ENCODE data around the gene PCDHA11. TPM values are rescaled to one million over a fixed set of nuclear protein-coding genes. Genes with fewer than 3 reads are reported as not detected.
"Not testable (repeated sequence)": the region's sequence is repeated elsewhere in the genome, so short reads cannot be mapped to it uniquely, and the experiment has no call there.

Gene PCDHA11
- under 1 TPM; 0.16 to 0.76 (median 0.19) TPM for polyA plus RNA-seq (ENCODE audit: insufficient read length in 3 of 3)

DNA sequence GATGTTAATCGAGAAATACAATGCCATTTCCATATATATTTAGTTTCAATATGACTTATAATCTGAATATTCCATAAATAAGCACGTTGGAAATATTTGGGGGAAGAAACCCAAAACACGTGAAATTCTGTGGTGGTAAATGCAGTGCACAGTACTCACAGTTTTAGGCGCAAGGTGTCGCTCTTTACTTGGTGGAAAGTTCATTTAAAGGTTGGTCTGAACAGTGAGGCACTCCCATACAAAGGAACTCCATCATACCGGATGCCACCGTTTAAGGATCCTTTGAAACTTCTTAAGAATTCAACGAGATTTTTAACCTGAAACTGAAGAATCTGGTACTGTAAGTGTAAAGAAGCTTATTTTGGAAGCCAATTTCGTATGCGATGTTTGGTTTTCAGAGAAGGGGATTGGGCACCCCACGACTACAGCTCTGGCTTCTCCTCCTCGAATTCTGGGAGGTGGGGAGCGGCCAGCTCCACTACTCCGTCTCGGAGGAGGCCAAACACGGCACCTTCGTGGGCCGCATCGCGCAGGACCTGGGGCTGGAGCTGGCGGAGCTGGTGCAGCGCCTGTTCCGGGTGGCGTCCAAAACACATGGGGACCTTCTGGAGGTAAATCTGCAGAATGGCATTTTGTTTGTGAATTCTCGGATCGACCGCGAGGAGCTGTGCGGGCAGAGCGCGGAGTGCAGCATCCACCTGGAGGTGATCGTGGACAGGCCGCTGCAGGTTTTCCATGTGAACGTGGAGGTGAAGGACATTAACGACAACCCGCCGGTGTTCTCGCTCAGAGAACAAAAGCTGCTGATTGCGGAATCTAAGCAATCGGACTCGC, at the start of gene PCDHA11:
TSS of gene PCDHA11 (plus strand) at position 237 of the 834 bp plus-strand sequence. CDS start at position 384, 147 bp downstream.
- DNase-seq (ENCODE audit: low read depth in 3 of 3, low spot score in 2 of 3) = no peak

DNA sequence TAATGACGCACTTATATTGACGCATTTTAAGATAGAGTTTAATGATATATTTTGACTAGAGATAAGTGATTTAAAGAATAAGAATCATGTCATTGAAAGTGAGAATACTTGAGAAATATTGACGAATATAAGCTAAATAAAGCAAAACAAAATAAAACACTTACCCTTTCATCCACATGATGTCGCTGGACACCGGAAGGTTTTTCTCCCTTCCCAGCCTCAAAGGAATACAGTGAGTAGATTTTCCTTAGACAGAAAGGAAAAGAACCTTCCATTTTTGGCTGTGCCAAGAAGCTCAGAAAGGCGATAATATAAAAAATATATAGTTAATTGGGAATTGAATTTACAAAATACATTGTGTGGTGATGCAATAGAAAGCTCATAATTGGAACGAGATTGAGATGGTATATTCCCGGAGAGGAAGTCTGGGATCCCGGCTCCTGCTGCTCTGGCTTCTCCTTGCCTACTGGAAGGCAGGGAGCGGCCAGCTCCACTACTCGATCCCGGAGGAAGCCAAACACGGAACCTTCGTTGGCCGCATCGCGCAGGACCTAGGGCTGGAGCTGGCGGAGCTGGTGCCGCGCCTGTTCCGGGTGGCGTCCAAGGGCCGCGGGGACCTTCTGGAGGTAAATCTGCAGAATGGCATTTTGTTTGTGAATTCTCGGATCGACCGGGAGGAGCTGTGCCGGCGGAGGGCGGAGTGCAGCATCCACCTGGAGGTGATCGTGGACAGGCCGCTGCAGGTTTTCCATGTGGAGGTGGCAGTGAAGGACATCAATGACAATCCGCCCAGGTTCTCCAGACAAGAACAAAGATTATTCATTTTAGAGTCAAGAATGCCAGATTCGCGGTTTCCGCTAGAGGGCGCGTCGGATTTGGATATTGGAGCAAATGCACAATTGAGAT, 47.1 kb upstream of the PCDHA11 start, which contains the start of gene PCDHA5:
TSS of gene PCDHA5 (plus strand) at position 239 of the 906 bp plus-strand sequence.
- DNase-seq (ENCODE audit: low read depth in 3 of 3, low spot score in 2 of 3) = no peak

DNA sequence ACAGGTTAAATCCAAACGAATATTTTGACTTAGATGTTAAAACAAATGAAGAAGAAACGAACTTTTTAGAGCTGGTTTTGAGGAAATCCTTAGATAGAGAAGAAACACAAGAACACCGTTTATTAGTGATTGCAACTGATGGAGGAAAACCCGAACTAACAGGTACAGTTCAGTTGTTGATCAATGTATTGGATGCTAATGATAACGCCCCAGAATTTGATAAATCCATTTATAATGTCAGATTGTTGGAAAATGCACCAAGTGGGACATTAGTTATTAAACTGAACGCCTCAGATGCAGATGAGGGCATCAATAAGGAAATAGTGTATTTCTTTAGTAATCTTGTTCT, 46.5 kb upstream of the PCDHA11 start:
- no peak for DNase-seq (ENCODE audit: low read depth in 3 of 3, low spot score in 2 of 3)

DNA sequence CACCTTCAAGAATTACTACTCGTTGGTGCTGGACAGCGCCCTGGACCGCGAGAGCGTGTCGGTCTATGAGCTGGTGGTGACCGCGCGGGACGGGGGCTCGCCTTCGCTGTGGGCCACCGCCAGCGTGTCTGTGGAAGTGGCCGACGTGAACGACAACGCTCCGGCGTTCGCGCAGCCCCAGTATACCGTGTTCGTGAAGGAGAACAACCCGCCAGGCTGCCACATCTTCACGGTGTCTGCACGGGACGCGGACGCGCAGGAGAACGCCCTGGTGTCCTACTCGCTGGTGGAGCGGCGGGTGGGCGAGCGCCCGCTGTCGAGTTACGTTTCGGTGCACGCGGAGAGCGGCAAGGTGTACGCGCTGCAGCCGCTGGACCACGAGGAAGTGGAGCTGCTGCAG, 45.8 kb upstream of the PCDHA11 start:
- DNase-seq (ENCODE audit: low read depth in 3 of 3, low spot score in 2 of 3) = not testable (repeated sequence)

DNA sequence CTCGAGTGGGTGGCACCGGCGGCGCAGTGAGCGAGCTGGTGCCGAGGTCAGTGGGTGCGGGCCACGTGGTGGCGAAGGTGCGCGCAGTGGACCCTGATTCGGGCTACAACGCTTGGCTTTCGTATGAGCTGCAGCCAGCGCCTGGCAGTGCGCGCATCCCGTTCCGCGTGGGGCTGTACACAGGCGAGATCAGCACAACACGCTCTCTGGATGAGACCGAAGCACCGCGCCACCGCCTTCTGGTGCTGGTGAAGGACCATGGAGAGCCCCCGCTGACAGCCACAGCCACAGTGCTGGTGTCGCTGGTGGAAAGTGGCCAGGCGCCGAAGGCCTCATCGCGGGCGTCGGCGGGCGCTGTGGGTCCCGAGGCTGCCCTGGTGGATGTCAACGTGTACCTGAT, 45.3 kb upstream of the PCDHA11 start:
- DNase-seq (ENCODE audit: low read depth in 3 of 3, low spot score in 2 of 3) = no peak

DNA sequence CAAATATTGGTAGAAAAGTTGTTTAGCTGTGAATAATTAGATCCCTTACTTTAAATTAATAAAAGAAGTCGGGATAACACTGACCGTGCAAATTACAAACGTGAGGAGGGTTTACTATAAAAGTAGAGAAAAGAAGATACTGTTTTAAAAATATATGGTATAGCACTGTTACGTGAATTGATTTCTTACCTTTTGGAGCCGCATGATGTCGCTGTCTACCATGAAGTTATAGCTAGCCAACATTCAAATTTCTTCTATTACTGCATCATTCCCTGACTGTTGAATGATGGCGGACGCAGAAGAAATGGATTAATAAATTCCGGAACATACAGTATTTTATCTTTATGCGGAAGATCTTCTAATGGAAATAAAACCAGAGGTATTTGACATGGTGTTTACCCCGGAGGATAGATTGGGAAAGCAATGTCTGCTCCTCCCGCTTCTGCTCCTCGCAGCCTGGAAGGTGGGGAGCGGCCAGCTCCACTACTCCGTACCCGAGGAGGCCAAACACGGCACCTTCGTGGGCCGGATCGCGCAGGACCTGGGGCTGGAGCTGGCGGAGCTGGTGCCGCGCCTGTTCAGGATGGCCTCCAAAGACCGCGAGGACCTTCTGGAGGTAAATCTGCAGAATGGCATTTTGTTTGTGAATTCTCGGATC, 40.9 kb upstream of the PCDHA11 start, which contains the start of gene PCDHA6:
TSS of gene PCDHA6 (plus strand) at position 257 of the 658 bp plus-strand sequence. CDS start at position 389, 132 bp downstream.
- no peak for DNase-seq (ENCODE audit: low read depth in 3 of 3, low spot score in 2 of 3)

GRCh38 chr5:140828362-140828737, 40.4 kb upstream of the PCDHA11 start:
- no peak for DNase-seq (ENCODE audit: low read depth in 3 of 3, low spot score in 2 of 3)

DNA sequence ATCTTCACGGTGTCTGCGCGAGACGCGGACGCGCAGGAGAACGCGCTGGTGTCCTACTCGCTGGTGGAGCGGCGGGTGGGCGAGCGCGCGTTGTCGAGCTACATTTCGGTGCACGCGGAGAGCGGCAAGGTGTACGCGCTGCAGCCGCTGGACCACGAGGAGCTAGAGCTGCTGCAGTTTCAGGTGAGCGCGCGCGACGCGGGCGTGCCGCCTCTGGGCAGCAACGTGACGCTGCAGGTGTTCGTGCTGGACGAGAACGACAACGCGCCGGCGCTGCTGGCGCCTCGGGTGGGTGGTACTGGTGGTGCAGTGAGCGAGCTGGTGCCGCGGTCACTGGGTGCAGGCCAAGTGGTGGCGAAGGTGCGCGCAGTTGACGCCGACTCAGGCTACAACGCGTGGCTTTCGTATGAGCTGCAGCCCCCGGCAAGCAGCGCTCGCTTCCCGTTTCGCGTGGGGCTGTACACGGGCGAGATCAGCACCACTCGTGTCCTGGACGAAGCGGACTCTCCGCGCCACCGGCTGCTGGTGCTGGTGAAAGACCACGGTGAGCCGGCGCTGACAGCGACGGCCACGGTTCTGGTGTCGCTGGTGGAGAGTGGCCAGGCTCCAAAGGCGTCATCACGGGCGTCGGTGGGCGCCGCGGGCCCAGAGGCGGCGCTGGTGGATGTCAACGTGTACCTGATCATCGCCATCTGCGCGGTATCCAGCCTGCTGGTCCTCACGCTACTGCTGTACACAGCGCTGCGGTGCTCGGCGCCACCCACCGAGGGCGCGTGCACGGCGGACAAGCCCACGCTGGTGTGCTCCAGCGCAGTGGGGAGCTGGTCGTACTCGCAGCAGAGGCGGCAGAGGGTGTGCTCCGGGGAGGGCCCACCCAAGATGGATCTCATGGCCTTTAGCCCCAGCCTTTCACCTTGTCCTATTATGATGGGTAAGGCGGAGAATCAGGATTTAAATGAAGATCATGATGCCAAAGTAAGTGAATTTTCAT, 39.0 kb upstream of the PCDHA11 start:
- not testable (repeated sequence) for DNase-seq (ENCODE audit: low read depth in 3 of 3, low spot score in 2 of 3)

DNA sequence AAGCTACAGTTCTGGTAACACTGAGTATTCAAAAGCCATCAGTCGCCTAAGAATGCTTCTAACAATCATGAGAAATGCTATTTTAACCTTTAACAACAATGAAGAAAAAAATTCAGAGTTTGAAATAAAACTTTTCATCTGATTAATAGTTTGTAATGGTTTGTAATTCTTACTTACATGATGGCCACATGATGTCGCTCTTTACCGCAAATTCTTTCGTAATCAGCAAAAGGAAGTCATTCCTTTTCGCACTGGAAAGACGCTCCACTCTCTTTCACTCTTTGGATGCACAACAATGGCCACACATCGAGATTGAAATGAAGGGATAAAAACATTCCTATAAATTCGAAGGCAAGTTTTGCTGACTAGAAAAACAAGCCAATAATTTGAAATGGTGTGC, 34.8 kb upstream of the PCDHA11 start, which contains the start of gene PCDHA7:
TSS of gene PCDHA7 (plus strand) at position 277 of the 400 bp plus-strand sequence. CDS start at position 392, 115 bp downstream.
- no peak for DNase-seq (ENCODE audit: low read depth in 3 of 3, low spot score in 2 of 3)

GRCh38 chr5:140834439-140835008, 34.2 kb upstream of the PCDHA11 start:
- not testable (repeated sequence) for DNase-seq (ENCODE audit: low read depth in 3 of 3, low spot score in 2 of 3)

- no peak for DNase-seq (ENCODE audit: low read depth in 3 of 3, low spot score in 2 of 3)
Observed at GRCh38 chr5:140835622-140836510, 32.9 kb upstream of the PCDHA11 start.

DNA sequence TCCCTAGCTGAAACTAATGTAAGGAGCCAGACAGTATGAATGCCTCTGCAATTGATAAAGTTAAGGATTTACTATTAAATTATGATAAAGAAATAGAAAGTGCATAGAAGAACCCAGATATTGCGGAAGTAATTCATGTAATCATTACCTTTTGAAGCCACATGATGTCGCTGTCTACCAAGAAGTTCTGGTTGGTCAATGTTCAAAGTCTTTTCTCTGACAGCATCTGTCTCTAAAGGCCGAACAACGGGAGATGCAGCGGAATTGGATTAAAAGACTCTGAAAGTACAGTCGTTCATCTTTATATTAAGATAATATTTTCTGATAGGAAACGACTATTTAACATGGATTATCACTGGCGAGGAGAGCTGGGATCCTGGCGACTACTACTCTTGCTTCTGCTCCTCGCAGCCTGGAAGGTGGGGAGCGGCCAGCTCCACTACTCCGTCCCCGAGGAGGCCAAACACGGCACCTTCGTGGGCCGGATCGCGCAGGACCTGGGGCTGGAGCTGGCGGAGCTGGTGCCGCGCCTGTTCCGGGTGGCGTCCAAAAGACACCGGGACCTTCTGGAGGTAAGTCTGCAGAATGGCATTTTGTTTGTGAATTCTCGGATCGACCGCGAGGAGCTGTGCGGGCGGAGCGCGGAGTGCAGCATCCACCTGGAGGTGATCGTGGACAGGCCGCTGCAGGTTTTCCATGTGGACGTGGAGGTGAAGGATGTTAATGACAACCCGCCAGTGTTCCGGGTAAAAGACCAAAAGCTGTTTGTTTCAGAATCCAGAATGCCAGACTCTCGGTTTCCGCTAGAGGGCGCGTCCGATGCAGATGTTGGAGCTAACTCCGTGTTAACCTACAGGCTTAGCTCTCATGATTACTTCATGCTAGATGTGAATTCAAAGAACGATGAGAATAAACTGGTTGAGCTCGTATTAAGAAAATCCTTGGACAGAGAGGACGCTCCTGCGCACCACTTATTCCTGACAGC, 27.5 kb upstream of the PCDHA11 start, which contains the start of gene PCDHA8:
TSS of gene PCDHA8 (plus strand) at position 210 of the 985 bp plus-strand sequence. CDS start at position 345, 135 bp downstream.
- no peak for DNase-seq (ENCODE audit: low read depth in 3 of 3, low spot score in 2 of 3)

GRCh38 chr5:140842798-140843733, 25.7 kb upstream of the PCDHA11 start:
- DNase-seq (ENCODE audit: low read depth in 3 of 3, low spot score in 2 of 3) = no peak

DNA sequence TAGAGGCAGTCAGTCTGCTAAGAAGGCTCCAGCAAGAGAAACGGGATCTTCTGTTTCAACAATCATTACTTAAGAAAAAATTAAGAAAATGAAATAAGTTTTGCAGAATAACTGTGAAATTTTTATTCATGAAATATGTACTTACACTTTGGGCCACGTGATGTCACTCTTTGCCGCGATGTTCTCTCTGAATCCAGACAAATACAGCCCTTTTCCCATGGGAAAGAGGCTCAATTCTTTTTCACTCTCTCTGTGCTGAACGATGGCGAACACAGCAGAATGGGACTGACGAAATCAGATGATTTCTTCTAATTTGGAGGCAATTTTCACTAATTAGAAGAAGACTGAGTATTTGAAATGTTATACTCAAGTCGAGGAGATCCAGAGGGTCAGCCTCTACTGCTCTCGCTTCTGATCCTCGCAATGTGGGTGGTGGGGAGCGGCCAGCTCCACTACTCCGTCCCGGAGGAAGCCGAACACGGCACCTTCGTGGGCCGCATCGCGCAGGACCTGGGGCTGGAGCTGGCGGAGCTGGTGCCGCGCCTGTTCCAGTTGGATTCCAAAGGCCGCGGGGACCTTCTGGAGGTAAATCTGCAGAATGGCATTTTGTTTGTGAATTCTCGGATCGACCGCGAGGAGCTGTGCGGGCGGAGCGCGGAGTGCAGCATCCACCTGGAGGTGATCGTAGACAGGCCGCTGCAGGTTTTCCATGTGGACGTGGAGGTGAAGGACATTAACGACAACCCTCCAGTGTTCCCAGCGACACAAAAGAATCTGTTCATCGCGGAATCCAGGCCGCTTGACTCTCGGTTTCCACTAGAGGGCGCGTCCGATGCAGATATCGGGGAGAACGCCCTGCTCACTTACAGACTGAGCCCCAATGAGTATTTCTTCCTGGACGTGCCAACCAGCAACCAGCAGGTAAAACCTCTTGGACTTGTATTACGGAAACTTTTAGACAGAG, 20.3 kb upstream of the PCDHA11 start, which contains the start of gene PCDHA9:
TSS of gene PCDHA9 (plus strand) at position 244 of the 964 bp plus-strand sequence. CDS start at position 358, 114 bp downstream.
- DNase-seq (ENCODE audit: low read depth in 3 of 3, low spot score in 2 of 3) = not testable (repeated sequence)
